K562 (cell line): Measurements from ENCODE around the gene DAPK1. TPM values are rescaled to one million over a fixed set of nuclear protein-coding genes. Genes with fewer than 3 reads are reported as not detected.

Source experiments
- CBX3 ChIP-seq, 2 experiments: IDR thresholded peaks; 1 replicate in 1 of 2; 2 replicates in 1 of 2; pipeline ENCODE4 v1.6.1; 2012; ENCODE audit warnings: inconsistent platforms in 2 of 2, low read length in 2 of 2, borderline replicate concordance in 1 of 2, control low read depth in 1 of 2
- DMBX1 ChIP-seq: fragments of 250-450 bp; sonication (Bioruptor Pico); IDR thresholded peaks from 2 replicates; pipeline ENCODE4 v1.8.0; 2022; ENCODE audit warnings: inconsistent platforms, mild to moderate bottlenecking, moderate library complexity, borderline replicate concordance
- FOXA1 ChIP-seq: fragments of 450-650 bp; IDR thresholded peaks from 2 replicates; pipeline ENCODE4 v1.6.1; 2016; ENCODE audit warnings: mild to moderate bottlenecking, borderline replicate concordance
- GATA2 ChIP-seq: sonication (generic); formaldehyde crosslinking; IDR thresholded peaks from 2 replicates; pipeline ENCODE4 v1.4.0; 2020; ENCODE audit warnings: mild to moderate bottlenecking, missing genetic modification reagents
- HNRNPUL1 ChIP-seq: fragments of 200-400 bp; formaldehyde crosslinking; IDR thresholded peaks from 2 replicates; pipeline ENCODE4 v1.6.1; 2017; ENCODE audit warnings: low read length
- NBN ChIP-seq: fragments of 450-650 bp; IDR thresholded peaks from 2 replicates; pipeline ENCODE4 v1.6.1; 2016; ENCODE audit warnings: low read depth, mild to moderate bottlenecking
- NCOA2 ChIP-seq, 2 experiments: fragments of 450-650 bp; IDR thresholded peaks; 2 replicates each; pipeline ENCODE4 v1.6.1; 2018; ENCODE audit warnings: mild to moderate bottlenecking in 2 of 2, moderate library complexity in 1 of 2; ENCODE audit not compliant: partially characterized antibody in 2 of 2
- STAT5A ChIP-seq: IDR thresholded peaks from 2 replicates; pipeline ENCODE4 v1.6.1; 2012; ENCODE audit warnings: low read length, inconsistent platforms, borderline replicate concordance
- TCF3 ChIP-seq: sonication (generic); formaldehyde crosslinking; IDR thresholded peaks from 2 replicates; pipeline ENCODE4 v1.4.0; 2020; ENCODE audit warnings: mild to moderate bottlenecking, missing genetic modification reagents
- ZNF592 ChIP-seq: fragments of 450-650 bp; IDR thresholded peaks from 2 replicates; pipeline ENCODE4 v1.6.1; 2017; ENCODE audit warnings: antibody characterized with exemption, mild to moderate bottlenecking
- ZNF764 ChIP-seq: fragments of 250-450 bp; sonication (Bioruptor Pico); IDR thresholded peaks from 2 replicates; pipeline ENCODE4 v1.4.0; 2020; ENCODE audit warnings: low read depth, mild to moderate bottlenecking, moderate library complexity
- polyA plus RNA-seq, 8 experiments: library from polyadenylated mRNA; depleted of rRNA in 4 of 8; stranded (reverse) in 5 of 8; unstranded in 3 of 8; fragments of >200 nt; fragmentation: Nextera tagmentation in 2 of 8; fragmentation: Illumina TruSeq in 1 of 8; extraction: Ambion mirVana in 2 of 8; extraction: Trizol in 1 of 8; gene quantifications; 2 replicates each; pipeline versions ENCODE4 v1.2.1 to v1.2.3, GENCODE V29; 2011 to 2014; ENCODE audit warnings: inconsistent platforms in 1 of 8, missing spikeins in 1 of 8
- total RNA-seq, 7 experiments: library from RNA; depleted of rRNA in 6 of 7; stranded (reverse); fragments of >200 nt in 6 of 7; fragmentation: Illumina TruSeq in 2 of 7; extraction: Trizol in 2 of 7; gene quantifications; 2 replicates each; pipeline versions ENCODE4 v1.2.1 to v1.2.3, GENCODE V29; 2011 to 2021; ENCODE audit warnings: low replicate concordance in 1 of 7
- TF ChIP-seq, protein P1 (sequence below), 2 experiments: fragments of 200-800 bp in 1 of 2; sonication (Bioruptor generic) in 1 of 2; sonication (generic) in 1 of 2; formaldehyde crosslinking in 1 of 2; IDR thresholded peaks in 1 of 2; conservative IDR thresholded peaks in 1 of 2; 2 replicates each; pipeline versions ENCODE4 v1.5.0 to v1.6.1; 2016 to 2020; ENCODE audit warnings: missing compliant biosample characterization in 1 of 2, missing genetic modification characterization in 1 of 2, missing genetic modification reagents in 1 of 2
- TF ChIP-seq, protein P2 (sequence below), 2 experiments: fragments of 450-650 bp; IDR thresholded peaks; 2 replicates each; pipeline ENCODE4 v1.6.1; 2016; ENCODE audit warnings: mild to moderate bottlenecking in 2 of 2, borderline replicate concordance in 1 of 2, low read depth in 1 of 2, moderate library complexity in 1 of 2

The DAPK1 gene
- total and polyA plus RNA-seq, 9 of the 15 experiments (the other 6 are each of a cell fraction or from before 2014, with no cell fraction given), result 1.7 to 26.4 (median 15.8) TPM

- TF ChIP-seq, protein P1, sequence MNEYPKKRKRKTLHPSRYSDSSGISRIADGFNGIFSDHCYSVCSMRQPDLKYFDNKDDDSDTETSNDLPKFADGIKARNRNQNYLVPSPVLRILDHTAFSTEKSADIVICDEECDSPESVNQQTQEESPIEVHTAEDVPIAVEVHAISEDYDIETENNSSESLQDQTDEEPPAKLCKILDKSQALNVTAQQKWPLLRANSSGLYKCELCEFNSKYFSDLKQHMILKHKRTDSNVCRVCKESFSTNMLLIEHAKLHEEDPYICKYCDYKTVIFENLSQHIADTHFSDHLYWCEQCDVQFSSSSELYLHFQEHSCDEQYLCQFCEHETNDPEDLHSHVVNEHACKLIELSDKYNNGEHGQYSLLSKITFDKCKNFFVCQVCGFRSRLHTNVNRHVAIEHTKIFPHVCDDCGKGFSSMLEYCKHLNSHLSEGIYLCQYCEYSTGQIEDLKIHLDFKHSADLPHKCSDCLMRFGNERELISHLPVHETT (CRISPR knock-in tag; conservative IDR thresholded peaks at IDR 0.05 in 1 of 2, IDR thresholded peaks at IDR 0.05 in 1 of 2), result peak in 1 of 2 experiments; percentile 74; a peak in 2 of 4 replicates
- TF ChIP-seq HNRNPUL1, result no peak
- peak; percentile 77 for TF ChIP-seq STAT5A
- TF ChIP-seq ZNF592, result 0 out of 2 replicates have a peak, but pooled peaks have one; percentile 49
- TF ChIP-seq TCF3 (CRISPR knock-in tag), result peak; percentile 89
- no peak for TF ChIP-seq ZNF764 (CRISPR knock-in tag)
- TF ChIP-seq CBX3 (IDR thresholded peaks at IDR 0.05; ENCODE audit: borderline replicate concordance in 1 of 2, low read length in 2 of 2), result peak in 1 of 2 experiments; percentile 50; a peak in 1 of 3 replicates
- peak; percentile 42; the same call in 1 of the 2 replicates for TF ChIP-seq FOXA1
- peak; percentile 39; the same call in 1 of the 2 replicates for TF ChIP-seq GATA2 (CRISPR knock-in tag)
- peak in 1 of 2 experiments; percentile 64 for TF ChIP-seq NCOA2 (IDR thresholded peaks at IDR 0.05; ENCODE audit: partially characterized antibody in 2 of 2)
- peak; percentile 12; the same call in 1 of the 2 replicates for TF ChIP-seq DMBX1 (CRISPR knock-in tag)
- peak; percentile 61; the same call in 1 of the 2 replicates for TF ChIP-seq NBN
- TF ChIP-seq, protein P2, sequence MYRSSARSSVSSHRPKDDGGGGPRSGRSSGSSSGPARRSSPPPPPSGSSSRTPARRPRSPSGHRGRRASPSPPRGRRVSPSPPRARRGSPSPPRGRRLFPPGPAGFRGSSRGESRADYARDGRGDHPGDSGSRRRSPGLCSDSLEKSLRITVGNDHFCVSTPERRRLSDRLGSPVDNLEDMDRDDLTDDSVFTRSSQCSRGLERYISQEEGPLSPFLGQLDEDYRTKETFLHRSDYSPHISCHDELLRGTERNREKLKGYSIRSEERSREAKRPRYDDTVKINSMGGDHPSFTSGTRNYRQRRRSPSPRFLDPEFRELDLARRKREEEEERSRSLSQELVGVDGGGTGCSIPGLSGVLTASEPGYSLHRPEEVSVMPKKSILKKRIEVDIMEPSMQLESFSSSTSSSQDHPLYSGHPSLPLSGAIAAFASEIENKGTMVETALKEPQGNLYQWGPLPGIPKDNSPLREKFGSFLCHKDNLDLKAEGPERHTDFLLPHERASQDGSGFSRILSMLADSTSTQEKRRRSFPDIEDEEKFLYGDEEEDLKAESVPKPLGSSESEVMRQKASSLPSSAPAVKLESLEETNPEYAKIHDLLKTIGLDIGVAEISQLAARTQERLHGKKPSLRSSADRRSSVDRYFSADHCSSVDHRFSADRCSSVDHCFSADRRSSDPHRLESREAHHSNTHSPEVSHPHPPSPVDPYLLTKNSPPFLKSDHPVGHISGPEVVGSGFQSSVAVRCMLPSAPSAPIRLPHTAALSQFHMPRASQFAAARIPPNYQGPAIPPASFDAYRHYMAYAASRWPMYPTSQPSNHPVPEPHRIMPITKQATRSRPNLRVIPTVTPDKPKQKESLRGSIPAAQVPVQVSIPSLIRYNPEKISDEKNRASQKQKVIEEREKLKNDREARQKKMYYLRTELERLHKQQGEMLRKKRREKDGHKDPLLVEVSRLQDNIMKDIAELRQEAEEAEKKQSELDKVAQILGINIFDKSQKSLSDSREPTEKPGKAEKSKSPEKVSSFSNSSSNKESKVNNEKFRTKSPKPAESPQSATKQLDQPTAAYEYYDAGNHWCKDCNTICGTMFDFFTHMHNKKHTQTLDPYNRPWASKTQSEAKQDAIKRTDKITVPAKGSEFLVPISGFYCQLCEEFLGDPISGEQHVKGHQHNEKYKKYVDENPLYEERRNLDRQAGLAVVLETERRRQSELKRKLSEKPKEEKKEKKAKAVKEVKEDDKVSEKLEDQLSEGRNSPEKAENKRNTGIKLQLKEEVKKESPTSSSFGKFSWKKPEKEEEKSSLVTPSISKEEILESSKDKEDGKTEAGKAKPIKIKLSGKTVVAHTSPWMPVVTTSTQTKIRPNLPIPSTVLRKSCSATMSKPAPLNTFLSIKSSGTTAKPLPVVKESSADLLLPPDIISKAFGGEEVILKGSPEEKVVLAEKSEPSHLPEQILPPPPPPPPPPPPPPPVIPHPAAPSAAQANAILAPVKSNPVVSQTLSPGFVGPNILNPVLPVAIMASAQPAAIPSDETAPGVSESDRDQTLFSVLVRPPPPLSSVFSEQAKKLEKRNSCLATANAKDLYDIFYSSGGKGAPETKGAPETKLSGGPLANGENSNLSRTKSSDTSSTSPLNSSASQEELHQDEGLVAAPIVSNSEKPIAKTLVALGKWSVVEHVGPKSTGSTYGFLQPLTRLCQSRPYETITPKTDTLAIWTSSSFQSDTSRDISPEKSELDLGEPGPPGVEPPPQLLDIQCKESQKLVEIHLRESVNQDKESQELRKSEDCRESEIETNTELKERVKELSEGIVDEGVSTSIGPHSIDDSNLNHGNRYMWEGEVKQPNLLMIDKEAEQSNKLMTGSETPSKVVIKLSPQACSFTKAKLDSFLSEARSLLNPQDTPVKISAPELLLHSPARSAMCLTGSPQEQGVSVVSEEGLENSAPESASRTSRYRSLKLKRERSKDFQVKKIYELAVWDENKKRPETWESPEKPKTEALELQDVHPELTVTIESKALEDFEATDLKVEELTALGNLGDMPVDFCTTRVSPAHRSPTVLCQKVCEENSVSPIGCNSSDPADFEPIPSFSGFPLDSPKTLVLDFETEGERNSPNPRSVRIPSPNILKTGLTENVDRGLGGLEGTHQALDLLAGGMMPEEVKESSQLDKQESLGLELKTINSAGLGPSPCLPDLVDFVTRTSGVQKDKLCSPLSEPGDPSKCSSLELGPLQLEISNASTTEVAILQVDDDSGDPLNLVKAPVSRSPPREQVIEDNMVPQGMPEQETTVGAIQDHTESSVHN (IDR thresholded peaks at IDR 0.05; ENCODE audit: borderline replicate concordance in 1 of 2, low read depth in 1 of 2), result peak in 1 of 2 experiments; percentile 88; a peak in 2 of 4 replicates
Observed at GRCh38 chr9:87714819-87715218, 217.2 kb downstream of the DAPK1 start (continued).
